ENCODE measurements around the gene NCEH1.

DNA sequence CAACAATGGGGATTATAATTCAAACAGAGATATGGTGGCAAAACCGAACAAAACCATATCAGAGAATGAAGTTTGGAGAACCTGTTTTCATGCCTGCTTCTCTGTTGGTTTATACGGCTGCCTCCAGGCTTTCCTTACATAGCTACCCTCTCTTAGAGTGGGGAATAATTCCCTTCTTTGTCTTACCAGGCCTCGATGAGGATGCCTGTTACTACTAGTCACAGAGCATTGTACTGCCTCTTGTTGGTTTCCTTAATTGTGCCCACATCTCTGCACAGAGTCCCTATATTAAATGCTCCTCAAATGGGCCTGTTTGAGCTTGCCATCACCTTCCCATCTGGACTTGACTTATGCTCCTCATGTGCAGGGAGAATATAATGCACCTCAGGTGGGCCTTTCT lies 92.9 kb downstream of the NCEH1 start:
- no peak for TF ChIP-seq EP300 (IDR thresholded peaks at IDR 0.05; ENCODE audit: low read length)
- TF ChIP-seq, protein P1, sequence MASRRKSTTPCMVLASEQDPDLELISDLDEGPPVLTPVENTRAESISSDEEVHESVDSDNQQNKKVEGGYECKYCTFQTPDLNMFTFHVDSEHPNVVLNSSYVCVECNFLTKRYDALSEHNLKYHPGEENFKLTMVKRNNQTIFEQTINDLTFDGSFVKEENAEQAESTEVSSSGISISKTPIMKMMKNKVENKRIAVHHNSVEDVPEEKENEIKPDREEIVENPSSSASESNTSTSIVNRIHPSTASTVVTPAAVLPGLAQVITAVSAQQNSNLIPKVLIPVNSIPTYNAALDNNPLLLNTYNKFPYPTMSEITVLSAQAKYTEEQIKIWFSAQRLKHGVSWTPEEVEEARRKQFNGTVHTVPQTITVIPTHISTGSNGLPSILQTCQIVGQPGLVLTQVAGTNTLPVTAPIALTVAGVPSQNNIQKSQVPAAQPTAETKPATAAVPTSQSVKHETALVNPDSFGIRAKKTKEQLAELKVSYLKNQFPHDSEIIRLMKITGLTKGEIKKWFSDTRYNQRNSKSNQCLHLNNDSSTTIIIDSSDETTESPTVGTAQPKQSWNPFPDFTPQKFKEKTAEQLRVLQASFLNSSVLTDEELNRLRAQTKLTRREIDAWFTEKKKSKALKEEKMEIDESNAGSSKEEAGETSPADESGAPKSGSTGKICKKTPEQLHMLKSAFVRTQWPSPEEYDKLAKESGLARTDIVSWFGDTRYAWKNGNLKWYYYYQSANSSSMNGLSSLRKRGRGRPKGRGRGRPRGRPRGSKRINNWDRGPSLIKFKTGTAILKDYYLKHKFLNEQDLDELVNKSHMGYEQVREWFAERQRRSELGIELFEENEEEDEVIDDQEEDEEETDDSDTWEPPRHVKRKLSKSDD (conservative IDR thresholded peaks at IDR 0.05; ENCODE audit: low read length): no peak
- no peak for TF ChIP-seq POLR2A (conservative IDR thresholded peaks at IDR 0.05)
- TF ChIP-seq, protein P2, sequence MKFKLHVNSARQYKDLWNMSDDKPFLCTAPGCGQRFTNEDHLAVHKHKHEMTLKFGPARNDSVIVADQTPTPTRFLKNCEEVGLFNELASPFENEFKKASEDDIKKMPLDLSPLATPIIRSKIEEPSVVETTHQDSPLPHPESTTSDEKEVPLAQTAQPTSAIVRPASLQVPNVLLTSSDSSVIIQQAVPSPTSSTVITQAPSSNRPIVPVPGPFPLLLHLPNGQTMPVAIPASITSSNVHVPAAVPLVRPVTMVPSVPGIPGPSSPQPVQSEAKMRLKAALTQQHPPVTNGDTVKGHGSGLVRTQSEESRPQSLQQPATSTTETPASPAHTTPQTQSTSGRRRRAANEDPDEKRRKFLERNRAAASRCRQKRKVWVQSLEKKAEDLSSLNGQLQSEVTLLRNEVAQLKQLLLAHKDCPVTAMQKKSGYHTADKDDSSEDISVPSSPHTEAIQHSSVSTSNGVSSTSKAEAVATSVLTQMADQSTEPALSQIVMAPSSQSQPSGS (CRISPR knock-in tag; IDR thresholded peaks at IDR 0.05): no peak
- TF ChIP-seq RAD21 (CRISPR knock-in tag; conservative IDR thresholded peaks at IDR 0.05 in 1 of 2, IDR thresholded peaks at IDR 0.05 in 1 of 2): no peak
- TF ChIP-seq SNIP1 (IDR thresholded peaks at IDR 0.05; ENCODE audit: low read depth): no peak
- TF ChIP-seq, protein P3, sequence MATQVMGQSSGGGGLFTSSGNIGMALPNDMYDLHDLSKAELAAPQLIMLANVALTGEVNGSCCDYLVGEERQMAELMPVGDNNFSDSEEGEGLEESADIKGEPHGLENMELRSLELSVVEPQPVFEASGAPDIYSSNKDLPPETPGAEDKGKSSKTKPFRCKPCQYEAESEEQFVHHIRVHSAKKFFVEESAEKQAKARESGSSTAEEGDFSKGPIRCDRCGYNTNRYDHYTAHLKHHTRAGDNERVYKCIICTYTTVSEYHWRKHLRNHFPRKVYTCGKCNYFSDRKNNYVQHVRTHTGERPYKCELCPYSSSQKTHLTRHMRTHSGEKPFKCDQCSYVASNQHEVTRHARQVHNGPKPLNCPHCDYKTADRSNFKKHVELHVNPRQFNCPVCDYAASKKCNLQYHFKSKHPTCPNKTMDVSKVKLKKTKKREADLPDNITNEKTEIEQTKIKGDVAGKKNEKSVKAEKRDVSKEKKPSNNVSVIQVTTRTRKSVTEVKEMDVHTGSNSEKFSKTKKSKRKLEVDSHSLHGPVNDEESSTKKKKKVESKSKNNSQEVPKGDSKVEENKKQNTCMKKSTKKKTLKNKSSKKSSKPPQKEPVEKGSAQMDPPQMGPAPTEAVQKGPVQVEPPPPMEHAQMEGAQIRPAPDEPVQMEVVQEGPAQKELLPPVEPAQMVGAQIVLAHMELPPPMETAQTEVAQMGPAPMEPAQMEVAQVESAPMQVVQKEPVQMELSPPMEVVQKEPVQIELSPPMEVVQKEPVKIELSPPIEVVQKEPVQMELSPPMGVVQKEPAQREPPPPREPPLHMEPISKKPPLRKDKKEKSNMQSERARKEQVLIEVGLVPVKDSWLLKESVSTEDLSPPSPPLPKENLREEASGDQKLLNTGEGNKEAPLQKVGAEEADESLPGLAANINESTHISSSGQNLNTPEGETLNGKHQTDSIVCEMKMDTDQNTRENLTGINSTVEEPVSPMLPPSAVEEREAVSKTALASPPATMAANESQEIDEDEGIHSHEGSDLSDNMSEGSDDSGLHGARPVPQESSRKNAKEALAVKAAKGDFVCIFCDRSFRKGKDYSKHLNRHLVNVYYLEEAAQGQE (IDR thresholded peaks at IDR 0.05; ENCODE audit: borderline replicate concordance): no peak
- TF ChIP-seq, protein P3 (CRISPR knock-in tag; IDR thresholded peaks at IDR 0.05; ENCODE audit: low read depth): no peak
- TF ChIP-seq, protein P4, sequence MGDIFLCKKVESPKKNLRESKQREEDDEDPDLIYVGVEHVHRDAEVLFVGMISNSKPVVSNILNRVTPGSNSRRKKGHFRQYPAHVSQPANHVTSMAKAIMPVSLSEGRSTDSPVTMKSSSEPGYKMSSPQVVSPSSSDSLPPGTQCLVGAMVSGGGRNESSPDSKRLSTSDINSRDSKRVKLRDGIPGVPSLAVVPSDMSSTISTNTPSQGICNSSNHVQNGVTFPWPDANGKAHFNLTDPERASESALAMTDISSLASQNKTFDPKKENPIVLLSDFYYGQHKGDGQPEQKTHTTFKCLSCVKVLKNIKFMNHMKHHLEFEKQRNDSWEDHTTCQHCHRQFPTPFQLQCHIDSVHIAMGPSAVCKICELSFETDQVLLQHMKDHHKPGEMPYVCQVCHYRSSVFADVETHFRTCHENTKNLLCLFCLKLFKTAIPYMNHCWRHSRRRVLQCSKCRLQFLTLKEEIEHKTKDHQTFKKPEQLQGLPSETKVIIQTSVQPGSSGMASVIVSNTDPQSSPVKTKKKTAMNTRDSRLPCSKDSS (IDR thresholded peaks at IDR 0.05; ENCODE audit: low read depth, partially characterized antibody): no peak
- no peak for TF ChIP-seq GTF2F1 (IDR thresholded peaks at IDR 0.05; ENCODE audit: low read depth, low read length)
- TF ChIP-seq GATAD2A (IDR thresholded peaks at IDR 0.05): no peak
